Activated CD8-positive, alpha-beta memory T cell treated with anti-CD3 and anti-CD28 coated beads for 36 hours (primary cell): Measurements from ENCODE around the gene ALG1. TPM values are rescaled to one million over a fixed set of nuclear protein-coding genes. Genes with fewer than 3 reads are reported as not detected.

ENCODE experiments used
- CTCF ChIA-PET: fragments of 350-600 bp; sonication (Branson Sonifier 250); formaldehyde crosslinking; loops from one replicate; lab custom pipeline; 2021; ENCODE audit warnings: antibody characterized with exemption; lab: Charles Lee
- POLR2A ChIA-PET: fragments of 350-600 bp; sonication (Branson Sonifier 250); formaldehyde crosslinking; loops from one replicate; lab custom pipeline; 2021; ENCODE audit warnings: antibody characterized with exemption; lab: Charles Lee
- total RNA-seq, 2 experiments: library from RNA; stranded (reverse); gene quantifications; one replicate each; pipeline ENCODE4 v1.2.3, GENCODE V29; 2021

Gene ALG1, protein sequence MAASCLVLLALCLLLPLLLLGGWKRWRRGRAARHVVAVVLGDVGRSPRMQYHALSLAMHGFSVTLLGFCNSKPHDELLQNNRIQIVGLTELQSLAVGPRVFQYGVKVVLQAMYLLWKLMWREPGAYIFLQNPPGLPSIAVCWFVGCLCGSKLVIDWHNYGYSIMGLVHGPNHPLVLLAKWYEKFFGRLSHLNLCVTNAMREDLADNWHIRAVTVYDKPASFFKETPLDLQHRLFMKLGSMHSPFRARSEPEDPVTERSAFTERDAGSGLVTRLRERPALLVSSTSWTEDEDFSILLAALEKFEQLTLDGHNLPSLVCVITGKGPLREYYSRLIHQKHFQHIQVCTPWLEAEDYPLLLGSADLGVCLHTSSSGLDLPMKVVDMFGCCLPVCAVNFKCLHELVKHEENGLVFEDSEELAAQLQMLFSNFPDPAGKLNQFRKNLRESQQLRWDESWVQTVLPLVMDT
- 10 to 100 TPM; 43.8 to 46.5 TPM for total RNA-seq

DNA sequence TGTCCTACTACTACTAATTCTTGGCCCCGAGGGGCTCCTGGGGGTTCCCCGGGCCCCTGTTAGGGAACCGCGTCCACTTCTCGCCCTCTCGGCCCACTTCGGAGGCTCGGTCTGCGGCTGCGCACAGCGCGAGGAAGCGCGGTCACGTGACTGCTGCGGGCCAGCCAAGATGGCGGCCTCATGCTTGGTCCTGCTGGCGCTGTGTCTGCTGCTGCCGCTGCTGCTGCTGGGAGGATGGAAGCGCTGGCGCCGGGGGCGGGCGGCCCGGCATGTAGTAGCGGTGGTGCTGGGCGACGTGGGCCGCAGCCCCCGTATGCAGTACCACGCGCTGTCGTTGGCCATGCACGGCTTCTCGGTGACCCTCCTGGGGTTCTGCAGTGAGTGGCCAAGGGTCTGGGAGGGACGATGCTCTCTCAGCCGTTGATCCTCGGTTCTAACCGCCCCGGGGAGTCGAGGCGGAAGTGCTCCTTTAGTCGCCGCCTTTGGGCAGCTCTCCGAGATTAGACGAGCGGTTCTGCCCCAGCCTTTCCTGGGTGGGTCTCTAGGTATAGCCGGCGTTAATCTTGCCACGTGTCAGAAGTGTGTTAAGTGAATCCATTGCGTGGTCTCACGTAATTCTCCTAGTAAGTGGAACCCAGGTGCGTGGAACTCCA, at the start of gene ALG1:
Gene ALG1 (plus strand): TSS at position 163 of the 653 bp plus-strand sequence. CDS start 7 bp downstream, at position 170.
- POLR2A ChIA-PET = interaction anchor here (0.5 to 1.0 kb wide), 2 partner anchors 38 to 40 kb away, joined by 3 read pairs; partner anchors contain the start of gene NAGPA
- CTCF ChIA-PET = interaction anchor here (0.9 to 1.9 kb wide), 2 partner anchors 14 to 20 kb away, joined by 3 to 5 read pairs; no protein-coding TSS in a partner anchor

DNA sequence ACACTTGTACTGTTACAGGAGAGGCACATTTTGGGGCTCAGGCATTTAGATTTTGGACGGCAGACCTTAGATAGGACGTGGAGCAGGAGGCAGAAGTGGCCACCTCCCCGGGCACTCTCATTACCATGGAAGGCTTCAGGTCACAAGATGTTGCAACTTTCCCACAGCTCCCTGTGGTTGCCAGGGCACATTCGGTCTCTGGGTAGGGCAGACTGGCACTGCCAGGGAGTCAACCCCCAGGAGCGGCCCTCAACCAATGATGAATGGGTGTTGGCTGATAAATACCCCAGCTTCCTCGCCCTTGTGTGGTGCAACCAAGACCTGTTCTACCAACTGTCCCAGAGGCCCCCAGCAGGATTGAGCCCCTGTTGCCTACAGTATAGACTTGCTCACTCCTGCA, 49.1 kb upstream of the ALG1 start:
- CTCF ChIA-PET = no interaction called here
- POLR2A ChIA-PET = no interaction called here

DNA sequence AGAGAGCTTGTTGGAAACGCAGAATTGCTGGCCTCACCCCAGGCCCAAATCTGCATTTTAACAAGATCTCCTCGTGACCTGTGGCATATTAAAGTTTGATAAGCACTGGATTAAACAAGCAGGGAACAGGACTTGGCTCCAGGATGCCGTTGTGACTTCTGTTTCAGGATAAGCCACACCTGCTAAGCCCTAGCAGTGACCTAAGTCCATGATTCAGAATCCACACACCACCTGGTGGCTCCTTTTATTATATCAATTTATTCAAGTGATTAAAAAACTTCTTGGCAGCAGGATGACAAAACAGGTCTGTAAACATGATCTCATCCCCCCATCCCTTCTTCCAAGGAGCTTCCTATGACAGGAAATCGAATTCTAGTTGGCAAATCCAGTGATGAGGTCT, 47.0 kb upstream of the ALG1 start:
- ChIA-PET CTCF (no interaction called here), POLR2A (no interaction called here)

DNA sequence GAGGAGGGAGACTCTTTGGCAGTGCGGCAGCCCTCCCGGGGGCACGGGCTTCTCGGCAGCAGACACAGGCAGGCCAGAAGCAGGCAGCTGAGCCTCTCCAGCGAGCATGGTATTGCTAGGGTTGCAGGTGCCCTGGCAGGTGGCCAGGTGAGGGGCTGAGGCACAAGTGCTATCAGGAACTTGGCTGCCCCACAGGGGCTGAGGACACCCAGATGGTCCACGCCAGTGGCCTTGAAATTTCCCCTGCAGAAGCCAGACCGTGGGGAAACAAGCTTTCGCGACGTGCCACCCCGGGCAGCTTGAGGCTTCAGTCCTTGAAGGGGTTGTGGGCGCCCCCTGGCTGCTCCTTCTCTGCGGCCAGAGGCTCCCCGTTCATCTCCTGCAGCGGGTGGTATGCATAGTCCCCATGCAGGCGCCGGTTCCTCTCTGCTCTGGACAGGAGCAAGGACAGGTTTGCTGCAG, 46.4 kb upstream of the ALG1 start:
- CTCF ChIA-PET = no interaction called here
- POLR2A ChIA-PET = no interaction called here

DNA sequence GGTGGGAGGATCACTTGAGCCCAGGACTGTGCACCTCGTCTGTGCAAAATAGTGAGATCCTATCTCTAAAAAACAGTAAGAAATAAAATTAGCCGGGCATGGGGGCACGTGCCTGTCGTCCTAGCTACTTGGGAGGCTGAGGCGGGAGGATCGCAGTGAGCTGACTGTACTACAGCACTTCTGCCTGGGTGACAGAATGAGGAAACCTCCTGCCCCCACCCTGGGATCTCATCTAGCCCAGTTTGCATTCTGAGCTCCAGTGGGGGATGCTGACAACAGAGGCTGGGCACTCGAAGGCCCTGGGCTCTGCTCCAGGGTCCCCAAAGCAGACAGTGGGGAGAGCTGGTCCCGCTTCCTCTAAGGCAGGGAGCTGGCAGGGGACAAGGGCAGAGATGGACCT, 45.0 kb upstream of the ALG1 start:
- ChIA-PET CTCF (interaction anchor here (0.6 kb wide), 1 partner anchor 70 kb away, joined by 3 read pairs; no protein-coding TSS in a partner anchor), POLR2A (no interaction called here)

DNA sequence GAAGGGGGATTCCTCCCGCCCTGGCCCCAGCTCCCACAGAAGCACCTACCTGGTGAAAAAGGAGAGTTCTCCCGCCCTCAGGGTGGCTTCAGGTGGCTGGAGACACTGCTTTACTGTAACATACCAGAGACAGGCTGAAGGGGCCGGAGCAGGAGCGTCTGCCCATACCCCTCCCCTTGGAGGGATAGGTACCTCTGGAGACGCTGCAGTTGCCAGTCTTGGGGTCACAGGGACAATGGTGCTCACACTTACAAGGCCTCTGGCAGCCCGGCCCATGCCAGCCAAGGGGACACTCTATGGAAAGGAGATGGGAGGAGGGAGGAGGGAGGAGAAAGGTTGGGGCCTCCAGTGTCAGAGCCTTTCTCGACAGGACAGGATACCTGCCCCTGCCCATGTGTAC, 44.6 kb upstream of the ALG1 start:
- ChIA-PET CTCF (no interaction called here), POLR2A (no interaction called here)

DNA sequence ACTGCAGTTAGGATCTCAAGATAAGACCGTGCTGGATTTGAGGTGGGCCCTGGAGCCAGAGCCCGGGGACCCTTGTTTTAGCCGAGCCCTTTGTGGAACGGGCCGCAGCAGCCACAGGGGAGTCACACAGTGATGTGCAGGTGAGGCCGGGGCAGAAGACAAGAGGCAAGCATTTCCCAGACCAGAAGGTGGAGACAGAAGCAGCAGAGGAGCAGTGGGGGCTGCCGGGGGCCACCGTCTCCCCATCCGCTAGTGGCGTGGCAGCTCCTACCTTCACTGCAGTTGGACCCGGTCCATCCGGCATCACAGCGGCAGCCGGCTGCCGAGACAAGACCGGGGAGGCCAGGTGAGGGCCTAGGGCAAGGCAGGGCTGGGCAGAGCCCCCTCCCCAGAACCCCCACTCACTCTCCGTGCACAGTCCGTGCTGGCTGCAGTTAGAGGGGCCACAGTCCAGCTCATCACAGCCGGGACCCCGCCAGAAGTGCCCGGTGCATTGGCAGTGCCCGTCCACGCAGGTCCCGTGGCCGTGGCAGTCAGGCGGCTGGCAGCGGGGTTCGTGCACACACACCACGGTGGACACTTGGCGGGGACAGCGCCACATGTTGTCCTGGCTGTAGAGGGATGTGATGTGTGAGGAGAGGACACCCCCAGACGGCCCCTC, 43.9 kb upstream of the ALG1 start:
- CTCF ChIA-PET = no interaction called here
- POLR2A ChIA-PET = no interaction called here

DNA sequence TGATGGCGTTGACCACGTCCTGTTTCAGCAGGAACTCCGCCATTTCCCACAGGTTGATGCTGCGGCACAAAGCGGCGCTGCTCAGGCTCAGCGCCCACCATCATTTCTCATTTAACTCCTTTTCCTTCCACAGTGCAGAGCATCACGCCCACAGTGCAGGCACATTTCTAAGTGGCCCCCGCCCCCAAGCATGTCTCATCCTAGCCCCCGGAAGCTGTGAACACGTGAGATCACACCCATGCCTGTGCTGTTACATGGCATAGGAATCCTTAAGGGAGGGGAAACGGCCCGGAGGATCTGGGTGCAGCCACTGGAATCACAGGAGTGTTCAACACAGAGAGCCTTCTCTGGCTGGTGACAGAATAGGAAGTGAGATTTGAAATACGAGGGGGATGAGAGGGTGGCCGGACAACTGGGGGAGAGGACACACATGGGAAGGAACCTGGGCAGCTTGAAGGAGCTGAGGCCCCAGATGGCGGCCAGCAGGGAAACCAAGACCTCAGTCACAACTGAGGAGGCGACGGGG, 42.6 kb upstream of the ALG1 start:
- POLR2A ChIA-PET = no interaction called here

DNA sequence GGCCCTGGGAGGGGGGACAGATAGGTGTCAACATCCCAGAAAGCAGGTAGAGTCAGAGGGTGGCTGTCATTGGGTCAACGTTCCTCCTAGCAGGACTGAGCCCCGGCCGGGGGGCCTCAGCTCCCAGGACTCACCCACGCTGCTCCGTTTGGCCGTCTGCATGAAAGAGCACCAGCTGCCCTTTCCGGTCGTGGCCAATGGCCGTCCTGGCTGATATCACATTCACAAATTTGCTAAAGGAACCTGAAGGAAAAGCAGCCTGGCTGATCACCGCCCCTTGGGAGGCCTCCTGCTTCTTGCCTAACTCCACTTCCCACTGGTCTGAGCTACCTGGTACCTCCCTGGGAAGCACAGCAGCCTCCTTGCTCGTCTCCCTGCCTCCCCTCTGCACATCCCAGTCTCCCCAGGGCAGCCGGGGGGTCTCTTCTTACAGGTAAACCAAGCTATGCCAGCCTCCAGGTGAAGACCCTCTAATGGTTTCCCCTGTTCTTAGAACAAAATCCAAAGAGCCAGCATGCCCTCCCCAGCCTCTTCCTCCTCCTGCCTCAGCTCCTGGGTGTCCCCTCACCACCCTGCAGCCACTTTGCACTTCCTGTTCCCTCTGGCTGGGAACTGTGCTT, 41.3 kb upstream of the ALG1 start:
- CTCF ChIA-PET = no interaction called here
- POLR2A ChIA-PET = no interaction called here

More for the DNA sequence above, 42.6 kb upstream of the ALG1 start:
- CTCF ChIA-PET = no interaction called here

DNA sequence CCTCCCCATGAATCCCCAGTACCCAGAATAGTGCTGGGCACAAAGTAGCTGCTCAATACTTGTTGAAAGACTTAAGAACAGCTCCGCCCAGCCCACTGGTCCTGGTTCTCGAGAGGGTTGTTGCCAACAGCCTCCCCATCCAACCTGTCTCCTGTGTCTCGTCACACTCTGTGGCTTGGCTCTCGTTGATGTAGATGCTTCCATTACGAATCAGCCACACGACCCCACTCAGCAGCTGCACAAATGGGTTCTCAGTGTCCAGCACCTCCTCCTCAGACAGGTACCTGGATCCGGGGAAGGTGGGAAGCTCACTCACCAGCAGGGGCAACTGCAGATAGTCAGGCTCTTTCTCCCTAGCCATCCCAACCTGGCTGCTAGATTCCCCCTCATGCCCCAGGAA, 40.0 kb upstream of the ALG1 start:
- ChIA-PET POLR2A (no interaction called here), CTCF (no interaction called here)

DNA sequence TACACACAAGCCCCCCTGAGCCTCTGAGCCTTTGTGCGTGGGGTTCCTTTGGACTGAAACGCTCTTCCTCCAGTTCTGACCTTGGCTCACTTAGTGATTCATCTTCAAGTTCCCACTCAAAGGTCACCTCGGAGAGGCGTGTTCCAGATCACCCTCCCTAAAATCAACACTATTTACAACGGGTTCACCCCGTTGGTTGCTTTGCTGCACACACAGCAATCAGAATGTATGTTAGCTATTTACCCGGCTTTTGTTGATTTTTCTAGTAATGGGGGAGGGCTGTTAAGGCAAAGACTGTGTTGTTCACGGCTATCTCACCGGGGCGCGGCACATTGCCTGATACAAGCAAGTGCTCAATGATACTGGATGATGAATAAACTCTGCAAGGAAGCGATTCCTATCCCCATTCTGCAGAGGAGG, 38.9 kb upstream of the ALG1 start:
- CTCF ChIA-PET = no interaction called here
- POLR2A ChIA-PET = interaction anchor here (0.7 kb wide), 1 partner anchor 39 kb away, joined by 3 read pairs; no protein-coding TSS in a partner anchor

DNA sequence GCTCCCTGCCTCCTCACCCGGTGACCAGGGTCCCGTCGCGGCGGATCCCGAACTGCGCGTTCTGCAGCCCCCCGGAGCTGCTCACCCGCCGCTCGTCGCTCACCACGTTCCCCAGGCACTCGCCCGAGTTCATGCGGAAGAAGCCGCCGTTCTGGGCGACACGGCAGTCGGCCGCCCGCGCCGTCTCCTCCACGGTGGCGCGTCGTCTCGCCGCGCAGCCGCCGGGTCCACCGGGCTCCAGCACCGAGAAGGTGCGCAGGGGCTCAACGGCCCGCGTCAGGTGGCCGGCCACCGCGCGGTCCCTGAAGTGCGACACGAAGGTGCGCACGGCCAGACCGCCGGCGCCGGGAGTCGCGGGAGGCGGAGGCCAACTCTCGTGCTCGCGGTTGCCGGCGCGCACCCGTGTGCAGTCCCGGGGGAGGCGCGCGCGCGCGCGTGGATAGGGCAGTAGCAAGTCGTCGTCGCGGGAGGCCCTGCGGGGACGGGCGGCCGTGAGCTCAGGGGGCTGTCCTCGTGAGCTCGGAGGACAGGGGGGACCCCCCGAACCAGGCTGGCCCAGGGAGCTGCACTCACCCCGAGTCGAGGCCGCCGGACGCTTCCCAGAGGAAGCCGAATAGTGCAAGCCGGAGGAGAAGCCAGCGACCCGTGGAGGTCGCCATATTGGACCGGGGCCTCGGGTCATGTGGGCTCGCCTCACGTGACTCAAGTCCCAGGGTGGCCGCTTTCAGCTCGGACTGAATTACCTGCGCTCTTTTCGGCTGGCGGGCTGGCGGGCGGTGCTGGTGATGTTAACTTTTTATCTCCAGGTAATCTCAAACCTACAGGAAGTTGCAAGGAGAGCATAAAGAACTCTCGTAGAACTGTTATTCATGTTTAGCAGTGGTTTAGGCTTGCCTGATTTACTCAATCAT, 38.1 kb upstream of the ALG1 start, which contains the start of gene NAGPA:
Gene NAGPA (minus strand): TSS at position 680 of the 911 bp plus-strand sequence. CDS start 21 bp downstream, at position 659.
- CTCF ChIA-PET = interaction anchor here (1.5 kb wide), 1 partner anchor 51 kb away, joined by 3 read pairs; no protein-coding TSS in a partner anchor
- POLR2A ChIA-PET = interaction anchor here (0.5 to 0.8 kb wide), 4 partner anchors 17 to 41 kb away, joined by 3 to 9 read pairs (median 3); no protein-coding TSS in a partner anchor

DNA sequence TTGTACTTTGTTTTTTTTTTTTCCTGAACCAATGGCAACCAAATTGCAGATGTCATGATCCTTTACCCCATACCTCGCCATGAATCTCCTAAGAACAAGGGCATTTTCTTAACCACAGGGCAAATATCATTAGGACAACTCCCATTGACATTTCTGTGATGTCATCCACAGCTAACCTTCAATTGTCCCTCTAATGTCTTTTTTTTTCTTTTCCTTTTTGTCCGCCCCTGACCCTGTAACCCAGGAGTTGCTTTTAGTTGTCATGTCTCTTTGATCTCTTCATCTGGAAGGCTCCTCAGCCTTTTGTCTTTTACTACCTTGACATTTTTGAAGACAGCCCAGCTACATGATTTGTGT, 37.5 kb upstream of the ALG1 start:
- POLR2A ChIA-PET = interaction anchor here (0.5 to 0.8 kb wide), 4 partner anchors 17 to 40 kb away, joined by 3 to 9 read pairs (median 3); no protein-coding TSS in a partner anchor
- CTCF ChIA-PET = interaction anchor here (1.5 kb wide), 1 partner anchor 51 kb away, joined by 3 read pairs; no protein-coding TSS in a partner anchor

DNA sequence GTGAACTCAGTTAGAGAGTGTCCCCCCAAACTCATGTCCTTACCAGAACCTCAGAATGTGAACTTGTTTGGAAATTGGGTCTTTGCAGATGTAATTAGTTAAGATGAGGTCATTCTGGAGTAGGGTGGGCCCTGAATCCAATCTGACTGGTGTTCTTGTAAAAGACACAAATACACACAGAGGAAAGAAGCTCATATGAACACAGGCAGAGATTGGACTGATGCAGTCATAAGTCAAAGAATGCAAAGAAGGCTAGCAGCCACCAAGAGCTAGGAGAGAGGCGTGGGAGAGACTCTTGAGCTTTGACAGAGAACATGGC, 35.8 kb upstream of the ALG1 start:
- CTCF ChIA-PET = no interaction called here

DNA sequence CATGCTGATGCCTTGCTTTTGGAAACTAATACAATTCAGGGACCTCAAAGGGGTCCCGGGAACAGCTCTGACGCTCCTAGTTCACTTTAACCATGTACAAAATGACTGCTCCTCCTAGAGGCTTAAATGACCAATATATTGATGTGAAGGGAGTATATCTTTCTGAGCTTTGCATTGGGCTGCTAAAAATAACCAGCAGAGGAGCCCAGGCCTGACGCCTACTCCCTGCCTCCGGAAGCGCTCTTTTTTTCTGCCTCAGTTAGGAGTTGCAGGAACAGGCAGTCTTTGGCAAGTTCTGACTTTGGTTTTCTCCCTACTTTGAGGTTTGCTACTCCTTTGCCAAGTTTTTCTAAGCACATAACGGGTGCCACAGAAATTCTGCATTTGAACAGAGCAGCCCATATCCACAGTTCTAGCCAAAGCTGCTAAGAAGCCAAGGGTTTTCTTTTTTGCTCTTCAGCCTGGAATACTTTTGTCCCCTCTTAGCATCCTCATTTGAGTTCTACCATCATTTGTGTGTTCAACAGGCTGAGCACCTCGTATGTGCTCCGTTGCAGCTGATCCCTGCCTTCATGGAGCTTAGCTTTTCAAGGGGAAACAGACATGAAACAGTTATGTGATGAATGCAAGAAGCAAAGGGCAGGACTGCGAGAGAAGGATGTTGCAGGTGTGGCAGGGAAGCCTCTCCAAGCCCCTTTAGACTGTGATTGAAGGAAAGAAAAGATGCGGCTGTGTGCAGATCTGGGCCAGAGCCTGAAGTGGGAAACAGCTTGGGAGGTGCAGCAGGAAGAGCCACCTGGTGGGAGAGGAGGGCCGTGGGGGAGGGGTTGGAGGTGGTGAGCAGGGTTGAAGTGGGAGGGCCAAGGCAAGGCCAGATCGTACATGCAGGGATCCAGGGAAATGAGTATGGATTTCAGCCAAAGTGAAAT, 35.2 kb upstream of the ALG1 start:
- ChIA-PET CTCF (no interaction called here), POLR2A (no interaction called here)

More for the DNA sequence above, 35.8 kb upstream of the ALG1 start:
- POLR2A ChIA-PET = no interaction called here

DNA sequence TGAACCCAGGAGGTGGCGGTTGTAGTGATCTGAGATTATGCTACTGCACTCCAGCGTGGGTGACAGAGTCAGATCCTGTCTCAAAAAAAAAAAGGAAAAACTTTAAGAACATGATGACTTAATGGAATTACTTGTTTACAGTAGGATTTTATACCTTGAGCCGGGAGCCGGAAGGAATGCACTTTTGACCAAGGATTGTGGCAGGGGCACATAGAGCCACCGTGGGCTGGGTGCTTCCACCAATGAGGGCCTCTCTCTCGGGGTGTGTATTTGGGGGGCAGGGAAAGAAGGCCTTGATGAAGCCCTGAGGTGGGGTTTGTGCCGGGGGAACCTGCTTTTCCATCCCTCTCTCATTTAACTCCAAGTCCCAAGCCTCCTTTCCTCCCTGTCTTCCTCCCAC, 31.2 kb upstream of the ALG1 start:
- CTCF ChIA-PET = no interaction called here
- POLR2A ChIA-PET = no interaction called here

DNA sequence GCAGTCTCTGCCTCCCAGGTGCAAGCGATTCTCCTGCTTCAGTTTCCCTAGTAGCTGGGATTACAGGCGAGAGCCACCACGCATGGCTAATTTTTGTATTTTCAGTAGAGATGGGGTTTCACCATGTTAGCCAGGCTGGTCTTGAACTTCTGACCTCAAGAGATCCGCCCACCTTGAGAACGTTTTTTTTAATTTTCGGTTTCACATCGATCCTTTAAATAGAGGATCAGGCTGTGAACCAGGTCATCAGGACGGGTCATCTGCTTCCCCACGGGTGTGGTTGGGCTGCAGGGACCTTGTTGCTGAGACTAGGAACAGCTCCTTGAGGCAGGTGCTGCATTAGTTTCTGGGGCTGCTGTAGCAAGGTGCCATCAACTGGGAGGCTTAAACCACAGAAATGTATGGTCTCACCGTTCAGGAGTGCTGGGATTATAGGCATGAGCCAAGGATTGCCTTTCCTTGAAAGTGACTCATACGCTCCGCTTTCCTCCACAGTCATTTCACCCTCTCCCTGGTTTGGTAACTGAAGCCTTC, 30.0 kb upstream of the ALG1 start:
- POLR2A ChIA-PET = no interaction called here
- CTCF ChIA-PET = no interaction called here
